NB4 (cell line): ENCODE data around the gene TNFRSF8.

Experiments used
- POLR2A ChIP-seq: IDR thresholded peaks from 2 replicates; pipeline ENCODE4 v1.6.1; 2011; ENCODE audit warnings: mild to moderate bottlenecking; ENCODE audit not compliant: insufficient read length; ENCODE audit errors: extremely low read depth
- TF ChIP-seq, protein P1 (sequence below): IDR thresholded peaks from one replicate; pipeline ENCODE4 v1.5.1; 2012; ENCODE audit warnings: low read depth, low read length
- TF ChIP-seq, protein P2 (sequence below): IDR thresholded peaks from 2 replicates; pipeline ENCODE4 v1.6.1; 2011; ENCODE audit warnings: low read depth, low read length

DNA sequence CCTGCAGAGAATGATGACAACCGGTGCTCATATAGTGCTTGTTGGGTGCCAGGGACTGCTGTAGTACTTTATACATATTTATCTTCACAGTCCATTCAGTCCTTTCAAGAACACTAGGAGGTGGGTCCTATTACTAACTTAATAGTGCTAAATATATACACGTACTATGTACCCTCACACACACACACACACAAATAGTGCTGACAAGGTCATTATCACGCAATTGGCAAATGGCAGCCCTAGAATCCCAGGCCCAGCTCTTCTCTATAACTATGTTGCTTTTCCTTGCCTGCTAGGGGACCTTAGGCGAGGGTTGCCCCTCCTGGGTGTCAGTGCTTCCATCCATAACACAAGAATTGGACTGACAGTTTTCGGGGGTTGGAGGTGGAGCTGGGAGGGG, 33.5 kb downstream of the TNFRSF8 start:
- TF ChIP-seq, protein P1, sequence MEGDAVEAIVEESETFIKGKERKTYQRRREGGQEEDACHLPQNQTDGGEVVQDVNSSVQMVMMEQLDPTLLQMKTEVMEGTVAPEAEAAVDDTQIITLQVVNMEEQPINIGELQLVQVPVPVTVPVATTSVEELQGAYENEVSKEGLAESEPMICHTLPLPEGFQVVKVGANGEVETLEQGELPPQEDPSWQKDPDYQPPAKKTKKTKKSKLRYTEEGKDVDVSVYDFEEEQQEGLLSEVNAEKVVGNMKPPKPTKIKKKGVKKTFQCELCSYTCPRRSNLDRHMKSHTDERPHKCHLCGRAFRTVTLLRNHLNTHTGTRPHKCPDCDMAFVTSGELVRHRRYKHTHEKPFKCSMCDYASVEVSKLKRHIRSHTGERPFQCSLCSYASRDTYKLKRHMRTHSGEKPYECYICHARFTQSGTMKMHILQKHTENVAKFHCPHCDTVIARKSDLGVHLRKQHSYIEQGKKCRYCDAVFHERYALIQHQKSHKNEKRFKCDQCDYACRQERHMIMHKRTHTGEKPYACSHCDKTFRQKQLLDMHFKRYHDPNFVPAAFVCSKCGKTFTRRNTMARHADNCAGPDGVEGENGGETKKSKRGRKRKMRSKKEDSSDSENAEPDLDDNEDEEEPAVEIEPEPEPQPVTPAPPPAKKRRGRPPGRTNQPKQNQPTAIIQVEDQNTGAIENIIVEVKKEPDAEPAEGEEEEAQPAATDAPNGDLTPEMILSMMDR, result no peak
- no peak for TF ChIP-seq POLR2A
- TF ChIP-seq, protein P2, sequence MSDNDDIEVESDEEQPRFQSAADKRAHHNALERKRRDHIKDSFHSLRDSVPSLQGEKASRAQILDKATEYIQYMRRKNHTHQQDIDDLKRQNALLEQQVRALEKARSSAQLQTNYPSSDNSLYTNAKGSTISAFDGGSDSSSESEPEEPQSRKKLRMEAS, result no peak
